GM21737 (cell line): ENCODE measurements around the gene TTK.

Experiments used
- ATAC-seq: cut with Tn5 transposase; IDR thresholded peaks from one replicate; pipeline ENCODE4 v1.9.1; 2021; ENCODE audit warnings: mild to moderate bottlenecking, moderate library complexity; ENCODE audit not compliant: unreplicated experiment

The TTK gene

DNA sequence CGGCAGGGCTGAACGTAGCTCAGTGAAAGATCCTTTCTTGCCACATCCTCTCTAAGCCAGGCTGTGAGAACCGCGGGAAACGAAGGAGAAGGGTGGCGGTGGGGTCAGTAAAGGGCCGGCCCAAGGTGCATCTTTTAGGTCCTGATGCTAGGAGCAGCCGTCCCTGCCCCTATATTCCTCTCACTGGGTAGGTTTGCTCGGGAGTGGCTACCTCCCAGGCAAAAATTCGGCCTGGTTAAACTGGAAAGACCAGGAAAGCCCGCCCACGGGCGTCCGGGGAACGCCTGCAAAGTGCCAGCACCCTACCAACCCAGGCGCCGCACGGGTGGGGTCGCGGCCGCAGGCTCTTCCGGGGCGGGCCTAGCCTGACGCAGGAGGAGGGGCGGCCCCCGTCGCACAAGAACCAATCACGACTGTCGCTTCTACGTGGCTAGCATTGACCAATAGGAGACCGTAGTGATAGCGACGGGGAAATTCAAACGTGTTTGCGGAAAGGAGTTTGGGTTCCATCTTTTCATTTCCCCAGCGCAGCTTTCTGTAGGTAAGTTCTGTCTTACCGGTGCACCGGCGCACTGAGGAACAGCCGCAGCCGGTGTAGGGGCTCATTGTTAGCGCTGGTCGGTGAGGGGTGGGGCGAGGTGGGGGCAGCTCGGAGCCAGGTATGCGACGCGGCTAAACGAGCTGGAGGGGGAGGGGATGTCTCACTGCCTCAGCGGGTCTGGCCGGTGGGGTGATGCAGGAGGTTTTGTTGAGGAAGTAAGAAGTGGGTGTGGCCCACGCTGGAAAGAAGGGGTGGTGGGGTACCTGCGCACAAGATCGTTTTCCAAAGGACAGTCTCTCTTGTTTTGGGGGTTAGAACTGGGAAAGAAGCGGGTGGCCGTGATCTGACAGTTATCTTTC lies at the start of gene TTK:
TTK (plus strand) TSS at position 477 of the 900 bp plus-strand sequence. CDS start 1,195 bp downstream, outside the sequence.
- peak; percentile 100 for ATAC-seq

DNA sequence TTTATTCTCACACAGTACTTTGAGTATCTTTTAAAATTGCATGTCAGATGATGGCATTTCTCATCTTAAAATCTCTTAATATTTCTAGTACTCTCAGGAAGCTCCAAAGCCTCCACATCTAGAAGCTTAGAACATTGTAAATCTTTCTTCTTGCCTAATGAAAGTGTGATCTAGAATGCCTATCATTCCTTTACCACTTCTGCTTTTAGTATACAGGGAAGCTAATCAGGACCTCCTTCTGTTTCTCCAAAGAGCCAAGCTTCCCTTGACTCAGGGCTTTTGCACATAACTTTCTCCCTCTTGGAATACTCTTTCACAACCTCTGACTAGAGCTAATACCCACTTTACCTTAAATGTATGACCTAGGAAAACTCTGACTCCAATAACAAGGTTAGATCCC lies 49.6 kb upstream of the TTK start:
- ATAC-seq = no peak

DNA sequence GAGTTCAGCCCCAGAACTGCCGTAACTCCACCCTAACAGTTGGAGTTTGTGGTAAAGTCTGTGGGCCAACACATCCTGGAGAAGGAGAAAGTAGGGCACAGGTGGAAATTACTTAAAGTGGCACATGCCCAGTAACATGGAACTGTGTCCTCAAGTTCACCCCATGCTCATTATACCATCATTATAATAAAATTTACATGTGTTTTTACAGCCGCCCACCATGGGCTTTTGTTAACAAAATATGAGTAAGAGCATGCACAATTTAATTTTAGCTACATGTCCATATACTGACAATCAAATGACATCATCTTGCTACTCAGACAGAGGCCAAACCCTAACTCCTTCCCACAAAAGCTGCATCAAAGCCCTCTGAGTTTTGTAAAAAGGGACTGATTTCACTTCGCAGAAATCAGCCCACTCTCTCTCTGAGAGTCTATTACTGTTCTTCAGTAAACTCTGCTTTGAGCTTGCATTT lies 39.8 kb upstream of the TTK start:
- no peak for ATAC-seq

DNA sequence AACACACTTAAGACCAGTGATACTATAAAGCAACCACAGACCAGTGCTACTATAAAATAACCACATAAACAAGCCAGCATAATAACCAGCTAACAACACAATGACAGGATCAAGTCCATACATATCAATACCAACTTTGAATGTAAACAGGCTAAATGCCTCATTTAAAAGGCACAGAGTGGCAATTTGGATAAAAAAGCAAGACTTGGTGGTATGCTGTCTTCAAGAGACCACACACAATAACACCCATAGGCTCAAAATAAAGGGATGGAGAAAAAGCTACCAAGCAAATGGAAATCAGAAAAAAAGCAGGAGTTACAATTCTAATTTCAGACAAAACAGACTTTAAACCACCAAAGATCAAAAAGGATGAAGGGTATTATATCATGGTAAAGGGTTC lies 37.3 kb upstream of the TTK start:
- ATAC-seq = no peak

DNA sequence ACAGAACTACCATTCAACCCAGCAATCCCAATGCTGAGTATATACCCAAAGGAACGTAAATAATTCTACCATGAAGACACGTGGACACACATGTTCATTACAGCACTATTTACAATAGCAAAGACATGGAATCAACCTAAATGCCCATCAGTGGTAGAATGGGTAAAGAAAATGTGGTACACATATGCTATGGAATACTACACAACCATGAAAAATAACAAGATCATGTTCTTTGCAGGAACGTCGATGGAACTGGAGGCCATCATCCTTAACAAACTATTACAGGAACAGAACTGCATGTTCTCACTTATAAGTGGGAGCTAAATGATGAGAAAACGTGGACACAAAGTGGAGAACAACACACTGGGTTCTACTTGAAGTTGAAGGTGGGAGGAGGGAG lies 34.7 kb upstream of the TTK start:
- no peak for ATAC-seq

DNA sequence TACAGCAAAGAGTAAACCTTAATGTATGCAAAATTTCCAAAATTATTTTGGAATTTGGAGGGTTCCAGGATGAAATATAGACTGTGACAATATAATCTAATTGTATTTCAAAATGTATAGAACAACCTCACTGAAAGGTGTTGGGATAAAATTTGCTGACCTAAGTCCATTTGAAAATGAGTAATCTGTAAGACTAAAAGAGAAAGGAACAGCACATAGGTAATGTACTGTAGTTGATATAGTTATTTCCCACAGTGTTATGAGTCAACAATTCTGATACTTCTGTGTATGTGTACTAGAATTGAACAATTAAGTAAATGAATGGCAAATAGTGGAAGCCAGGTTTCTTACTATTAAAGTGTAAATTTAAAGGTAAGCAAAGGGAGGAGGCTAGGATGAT lies 33.3 kb upstream of the TTK start:
- no peak for ATAC-seq

DNA sequence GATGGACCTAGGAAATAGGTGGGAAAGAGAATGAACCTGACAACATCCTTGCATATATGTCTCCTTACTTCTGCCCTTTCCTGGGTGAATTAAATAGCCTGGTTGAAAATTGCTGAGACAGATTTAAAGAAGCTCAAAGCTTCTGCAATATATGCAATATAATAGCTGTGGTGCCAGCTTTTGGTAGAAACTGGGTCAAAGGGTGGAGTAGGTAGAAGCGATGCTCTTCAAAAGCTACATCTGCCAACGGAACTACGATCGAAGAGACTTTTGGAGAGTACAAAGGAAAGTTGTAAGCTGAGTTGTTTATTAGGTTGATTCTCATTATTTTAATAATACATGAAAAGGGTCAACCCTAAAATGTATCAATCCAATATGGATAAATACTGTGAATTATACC lies 22.8 kb upstream of the TTK start:
- no peak for ATAC-seq

DNA sequence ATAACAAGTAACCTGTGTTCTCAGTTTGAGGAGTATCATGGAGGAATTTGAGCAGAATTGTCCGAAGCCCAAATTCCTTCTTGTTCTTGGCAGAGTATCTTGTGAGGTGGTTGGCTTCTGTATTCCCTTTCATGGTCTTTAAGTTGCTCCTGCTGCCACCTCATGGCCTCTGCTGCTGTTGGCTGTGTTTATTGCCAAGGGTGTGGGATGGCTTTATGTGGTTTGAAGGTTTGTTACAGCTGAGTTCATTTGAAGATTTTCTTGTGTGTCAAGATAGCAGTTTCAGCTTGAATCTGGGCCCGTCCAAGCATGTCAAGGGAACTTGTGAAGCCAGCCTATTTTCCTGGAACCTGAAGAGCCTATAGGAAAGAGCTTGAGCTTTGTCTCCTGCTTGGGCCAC lies 20.2 kb upstream of the TTK start:
- ATAC-seq = peak; percentile 54

DNA sequence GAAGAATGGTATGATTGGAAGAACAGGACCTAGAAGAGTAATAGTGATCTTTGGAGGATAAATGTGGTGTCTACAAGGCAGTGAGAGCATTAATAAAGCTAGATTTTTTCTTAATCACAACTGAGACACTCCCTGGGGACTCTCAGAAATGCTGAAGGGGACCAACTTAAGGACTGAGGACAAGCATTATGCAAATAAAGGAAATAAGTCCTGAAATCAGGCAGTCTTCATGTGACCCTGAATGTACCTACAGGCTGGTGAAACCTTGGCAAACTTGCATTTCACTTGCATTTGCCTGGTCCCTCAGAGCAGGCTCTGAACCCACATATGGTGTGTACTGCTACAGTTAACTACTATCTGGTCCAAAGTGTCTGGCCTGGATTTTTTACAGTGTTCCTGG lies 19.3 kb upstream of the TTK start:
- ATAC-seq = no peak

DNA sequence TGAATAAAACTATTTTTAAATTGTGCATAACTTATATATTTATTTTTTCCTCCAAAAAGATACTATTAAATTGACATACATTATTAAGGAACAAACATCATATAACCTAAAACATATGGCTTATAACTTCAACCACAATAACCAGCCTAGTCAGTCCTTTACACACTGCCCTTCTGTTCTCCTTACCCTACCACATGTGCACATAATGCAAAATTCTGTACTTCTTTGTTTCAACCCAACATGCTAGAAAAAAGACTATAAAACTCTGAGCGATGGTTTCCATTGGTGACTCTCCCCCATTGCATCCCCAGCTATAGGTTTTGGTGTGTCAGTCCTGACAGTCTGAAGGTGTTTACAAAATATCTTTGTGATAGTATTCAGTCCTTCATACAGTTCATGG lies 14.8 kb upstream of the TTK start:
- ATAC-seq = no peak

DNA sequence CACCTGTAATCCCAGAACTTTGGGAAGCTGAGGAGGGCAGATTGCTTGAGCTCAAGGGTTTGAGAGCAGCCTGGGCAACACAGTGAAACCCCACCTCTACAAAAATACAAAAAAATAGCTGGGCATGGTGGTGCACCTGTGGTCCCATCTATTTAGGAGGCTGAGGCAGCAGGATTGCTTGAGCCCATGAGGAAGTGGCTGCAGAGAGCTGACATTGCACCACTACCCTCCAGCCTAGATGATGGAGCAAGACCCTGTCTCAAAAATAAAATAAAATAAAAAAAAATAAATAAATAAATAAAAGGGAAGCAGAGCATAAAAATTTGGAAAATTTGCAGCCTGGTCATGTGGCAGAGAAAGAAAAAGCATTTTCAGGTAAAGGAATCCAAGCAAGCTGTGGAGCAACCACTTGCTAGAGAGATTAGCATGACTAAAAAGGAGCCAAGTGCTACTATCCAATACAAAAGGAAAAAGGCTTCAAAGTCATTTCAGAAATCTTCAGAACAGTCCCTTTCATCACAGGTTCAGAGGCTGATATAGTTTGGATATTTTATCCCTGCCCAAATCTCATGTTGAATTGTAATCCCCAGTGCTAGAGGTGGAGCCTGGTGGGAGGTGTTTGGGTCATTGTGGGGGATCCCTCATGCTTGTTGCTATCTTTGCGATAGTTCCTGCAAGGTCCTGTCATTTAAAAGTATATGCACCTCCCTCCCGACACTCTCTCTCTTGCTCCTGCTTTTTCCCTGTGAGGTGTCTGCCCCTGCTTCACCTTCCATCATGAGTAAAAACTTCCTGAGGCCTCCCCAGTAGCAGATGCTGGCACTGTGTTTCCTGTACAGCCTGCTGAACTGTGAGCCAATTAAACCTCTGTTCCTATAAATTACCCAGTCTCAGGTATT lies 11.2 kb upstream of the TTK start:
- no peak for ATAC-seq

DNA sequence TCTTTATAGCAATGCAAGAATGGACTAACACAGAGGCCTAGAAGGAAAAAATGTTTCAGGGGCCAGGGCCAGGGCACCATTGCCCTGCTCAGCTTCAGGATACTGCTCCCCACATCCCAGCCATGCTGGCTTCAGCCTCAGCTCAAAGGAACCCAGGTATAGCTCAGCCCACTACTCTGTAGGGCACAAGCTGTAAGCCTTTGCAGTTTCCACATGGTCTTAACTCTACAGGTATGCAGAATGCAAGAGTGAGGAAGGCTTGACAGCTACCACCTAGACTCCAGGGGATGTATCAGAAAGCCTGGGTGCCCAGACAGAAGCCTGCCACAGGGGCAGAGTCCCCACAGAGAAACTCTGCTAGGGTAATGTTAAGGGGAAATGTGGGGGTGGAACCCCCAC lies 10.5 kb upstream of the TTK start:
- ATAC-seq = no peak

DNA sequence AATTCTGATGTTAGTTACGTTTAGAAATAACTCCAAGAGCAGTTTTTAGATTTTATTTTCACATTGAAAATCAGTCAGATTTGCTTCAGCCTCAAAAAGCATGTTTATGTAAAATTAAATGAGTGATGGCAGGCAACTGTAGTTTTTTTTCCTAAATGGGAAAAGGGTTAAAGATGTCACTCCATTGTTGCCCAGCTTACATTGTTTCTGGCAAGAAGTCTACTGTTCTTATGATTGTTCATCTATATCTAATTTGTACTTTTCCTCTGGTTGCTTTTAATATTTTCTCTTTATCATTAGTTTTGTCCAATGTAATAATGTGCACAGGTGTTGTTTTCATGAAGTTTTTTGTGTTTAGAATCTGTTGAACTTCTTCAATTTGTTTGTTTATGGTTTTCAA lies 6.7 kb upstream of the TTK start:
- no peak for ATAC-seq

DNA sequence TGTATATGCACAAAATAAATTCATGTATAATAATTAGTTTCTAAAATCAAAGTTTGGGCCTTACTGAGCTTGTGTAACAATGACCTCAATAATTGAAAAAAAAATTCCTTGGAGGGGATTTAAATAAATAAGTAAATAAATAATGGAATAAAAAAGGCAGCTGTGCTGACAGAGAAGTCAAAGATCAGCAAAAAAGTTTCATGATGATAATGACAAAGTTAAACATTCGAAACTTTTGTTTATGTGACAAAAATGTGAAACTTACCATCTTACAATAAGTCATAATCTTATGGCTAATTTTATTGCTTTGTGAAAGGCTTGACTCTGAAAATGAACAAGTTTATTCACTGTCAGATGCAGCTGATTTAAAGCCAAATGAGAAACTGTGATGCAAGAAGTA lies 3.1 kb upstream of the TTK start:
- ATAC-seq = no peak

DNA sequence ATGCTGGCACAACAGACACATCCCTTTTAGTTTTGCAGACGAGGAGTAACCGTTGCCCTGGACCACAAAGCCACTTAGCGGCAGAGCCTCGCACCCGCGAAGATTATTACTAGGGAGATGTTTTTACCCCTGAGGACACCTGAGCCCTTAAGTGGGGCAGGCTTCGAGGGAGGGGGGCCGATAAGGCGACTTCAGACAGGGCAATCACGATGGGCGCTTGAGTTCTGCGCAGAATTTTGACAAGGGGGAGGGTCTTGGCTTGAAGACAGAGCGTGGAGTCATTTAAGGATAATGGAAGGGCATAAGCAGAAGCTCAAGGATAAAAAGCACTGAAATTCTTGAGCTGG lies 650 bp upstream of the TTK start:
- peak; percentile 8 for ATAC-seq

DNA sequence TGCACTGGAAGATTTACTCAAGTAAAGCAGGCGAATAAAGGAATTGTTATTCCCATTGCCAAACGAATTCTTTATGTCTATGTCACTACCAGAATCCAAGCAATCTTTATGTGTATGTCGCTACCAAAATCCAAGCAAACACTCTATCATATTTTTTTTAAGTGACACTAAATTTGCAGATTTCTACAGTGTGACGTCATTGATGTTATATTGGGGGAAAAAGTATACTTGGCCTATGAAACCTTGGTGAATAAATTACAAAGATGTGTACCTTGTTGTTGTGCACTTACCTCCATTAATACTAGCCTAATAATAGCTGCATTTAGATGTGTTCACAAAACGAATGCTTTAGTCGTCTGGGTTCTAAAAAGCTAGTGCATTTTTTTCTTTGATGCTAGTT lies 957 bp downstream of the TTK start:
- ATAC-seq = no peak

DNA sequence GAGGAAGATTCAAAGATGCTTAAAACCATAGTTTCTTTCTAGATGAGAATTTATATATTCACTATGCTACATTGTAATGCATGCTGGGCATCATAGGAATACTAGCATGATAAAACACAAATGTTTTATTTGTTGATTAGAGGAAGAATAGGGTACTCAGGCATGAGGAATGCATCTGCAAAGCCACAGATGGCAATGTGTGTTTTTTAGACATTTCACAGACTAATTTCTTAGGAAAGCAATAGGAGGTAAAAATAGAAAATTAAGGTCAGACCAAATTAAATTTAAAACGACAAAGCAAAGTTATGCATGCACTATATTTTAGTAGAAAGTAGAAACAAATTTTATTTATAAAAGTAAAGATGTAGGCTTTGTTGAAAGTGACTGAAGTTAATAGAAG lies 2.1 kb downstream of the TTK start:
- ATAC-seq = no peak

DNA sequence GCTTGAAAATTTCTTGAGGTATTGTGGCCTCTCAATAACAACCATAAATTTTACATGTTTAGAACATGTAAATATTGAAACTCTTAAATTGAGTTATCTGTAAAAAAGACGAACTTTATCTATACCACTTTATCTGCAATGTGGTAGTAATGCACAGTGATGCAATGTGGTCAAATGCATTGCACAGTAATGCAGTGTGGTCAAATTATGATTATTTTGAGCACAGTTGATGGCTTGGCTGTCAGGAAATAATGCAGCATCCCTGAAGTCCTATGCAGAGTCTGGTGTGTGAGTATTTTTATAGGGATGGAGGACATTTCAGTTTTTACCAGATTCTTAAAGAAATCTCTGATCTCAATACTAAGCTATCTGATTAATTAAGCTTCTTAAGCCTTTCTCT lies 5.1 kb downstream of the TTK start:
- ATAC-seq = no peak

DNA sequence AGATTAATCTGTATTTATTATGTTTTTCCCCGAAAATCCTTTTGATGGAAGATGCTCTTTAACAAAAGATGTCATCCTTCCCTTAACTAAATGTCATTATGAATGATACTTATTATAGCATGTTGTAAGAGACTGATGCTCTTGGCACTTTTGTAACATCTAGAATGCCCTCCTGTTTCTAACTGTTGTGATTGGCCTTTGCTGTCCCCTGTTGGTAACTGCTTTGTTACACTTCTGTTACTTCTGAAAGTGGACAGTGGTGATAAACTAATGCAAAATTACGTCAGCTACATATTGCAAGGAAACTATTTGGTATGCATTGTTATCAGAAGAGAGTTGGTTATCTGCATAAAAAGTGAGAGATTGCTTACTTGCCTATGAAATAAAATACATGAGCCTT lies 5.8 kb downstream of the TTK start:
- ATAC-seq = no peak

DNA sequence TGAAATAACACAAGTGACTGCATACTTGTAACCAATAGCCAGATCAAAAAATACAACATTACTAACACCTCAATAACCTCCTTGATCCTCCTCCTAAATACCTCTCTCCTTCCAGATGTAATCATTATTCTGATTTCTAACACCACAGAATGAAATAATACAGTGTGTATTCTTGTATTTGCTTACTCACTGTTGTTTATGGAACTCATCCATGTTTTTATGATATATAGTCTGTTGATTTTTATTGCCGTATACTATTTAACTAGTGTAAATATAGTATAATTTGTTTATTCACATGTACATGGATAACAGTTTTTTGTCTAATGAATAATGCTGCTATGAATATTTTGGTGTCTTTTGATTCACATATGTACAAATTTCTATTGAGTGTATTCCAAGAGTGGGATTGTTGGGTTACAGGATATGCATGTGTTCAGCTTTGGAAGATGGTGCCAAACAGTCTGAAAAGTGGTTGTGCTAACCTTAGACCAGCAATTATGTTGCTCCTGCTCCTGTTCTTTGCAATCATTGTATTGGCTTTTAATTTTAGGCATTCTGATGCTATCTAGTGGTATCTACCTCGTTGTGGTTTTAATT lies 11.5 kb downstream of the TTK start:
- no peak for ATAC-seq

DNA sequence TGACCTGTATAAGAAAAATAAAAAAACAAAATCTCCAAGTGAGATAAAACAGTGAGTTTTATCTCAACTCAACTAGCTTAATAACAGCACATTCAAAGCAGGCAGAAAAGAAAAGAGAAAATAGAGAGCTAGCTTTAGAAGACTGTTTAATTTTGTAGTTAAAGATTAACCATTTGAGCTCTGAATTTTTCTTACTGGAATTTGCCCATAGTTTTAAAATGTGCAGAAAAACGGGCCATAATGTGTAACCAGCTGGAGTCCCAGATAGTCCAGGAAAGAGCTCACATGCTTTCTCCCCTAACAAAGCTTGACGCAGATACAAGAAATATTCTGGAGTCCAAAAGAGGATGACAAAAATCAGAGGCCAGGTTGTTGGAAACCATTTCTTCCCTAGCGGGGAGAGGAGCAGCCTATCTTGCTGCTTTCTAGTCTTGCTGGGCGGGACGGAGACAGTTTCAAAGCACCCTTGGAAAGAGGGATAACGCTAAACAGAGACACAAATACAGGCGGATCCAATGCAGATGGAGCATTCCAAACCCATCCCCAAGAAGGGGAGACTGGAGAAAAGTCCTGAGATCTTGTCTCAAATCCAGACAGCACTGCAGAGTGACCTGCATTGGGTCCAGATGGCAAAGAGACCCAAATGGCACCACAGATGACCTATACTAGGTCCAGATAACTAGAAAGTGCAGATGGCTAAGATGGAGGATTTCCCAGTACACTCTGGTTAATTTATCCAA lies 16.1 kb downstream of the TTK start:
- no peak for ATAC-seq
